K562 (cell line): ENCODE measurements around the gene SLC1A7.

Experiments used
- BRCA1 ChIP-seq, 2 experiments: fragments of 450-650 bp in 1 of 2; sonication (generic) in 1 of 2; formaldehyde crosslinking in 1 of 2; IDR thresholded peaks; 2 replicates each; pipeline versions ENCODE4 v1.5.0 to v1.6.1; 2017 to 2020; ENCODE audit warnings: mild to moderate bottlenecking in 1 of 2, missing genetic modification reagents in 1 of 2
- EZH2 ChIP-seq: IDR thresholded peaks from 2 replicates; pipeline ENCODE4 v1.6.1; 2012; ENCODE audit warnings: low read depth, mild to moderate bottlenecking, inconsistent platforms, low read length, borderline replicate concordance
- HDGF ChIP-seq: fragments of 450-650 bp; IDR thresholded peaks from 2 replicates; pipeline ENCODE4 v1.6.1; 2016
- POLR2A ChIP-seq: fragments of 450-650 bp; conservative IDR thresholded peaks from 2 replicates; pipeline ENCODE4 v1.6.1; 2016
- POLR2AphosphoS5 ChIP-seq: IDR thresholded peaks from 2 replicates; pipeline ENCODE4 v1.6.1; 2011; ENCODE audit warnings: mild to moderate bottlenecking, low read depth, low read length, moderate library complexity; ENCODE audit not compliant: control insufficient read depth, insufficient read depth
- SRSF1 ChIP-seq: fragments of 200-400 bp; formaldehyde crosslinking; IDR thresholded peaks from 2 replicates; pipeline ENCODE4 v1.6.1; 2017; ENCODE audit warnings: mild to moderate bottlenecking, low read depth, low read length, moderate library complexity
- TCFL5 ChIP-seq: fragments of 250-450 bp; sonication (Bioruptor Pico); conservative IDR thresholded peaks from 2 replicates; pipeline ENCODE4 v1.6.1; 2021; ENCODE audit warnings: mild to moderate bottlenecking, moderate library complexity, matching md5 sums
- ZBTB17 ChIP-seq: fragments of 450-650 bp; formaldehyde crosslinking; IDR thresholded peaks from 2 replicates; pipeline ENCODE4 v1.4.0; 2020; ENCODE audit warnings: mild to moderate bottlenecking
- TF ChIP-seq, protein P1 (sequence below), 3 experiments: IDR thresholded peaks in 2 of 3; conservative IDR thresholded peaks in 1 of 3; 2 replicates each; pipeline ENCODE4 v1.5.1; 2011 to 2012; ENCODE audit warnings: low read length in 3 of 3, mild to moderate bottlenecking in 3 of 3, control low read depth in 2 of 3, improper control_type of control experiment in 1 of 3, inconsistent platforms in 1 of 3, low read depth in 1 of 3, mixed read lengths in 1 of 3, moderate library complexity in 1 of 3; ENCODE audit not compliant: insufficient read depth in 2 of 3
- TF ChIP-seq, protein P2 (sequence below): fragments of 150-350 bp; IDR thresholded peaks from 2 replicates; pipeline ENCODE4 v1.6.1; 2014; ENCODE audit warnings: low read depth, mild to moderate bottlenecking, low read length, borderline replicate concordance

DNA sequence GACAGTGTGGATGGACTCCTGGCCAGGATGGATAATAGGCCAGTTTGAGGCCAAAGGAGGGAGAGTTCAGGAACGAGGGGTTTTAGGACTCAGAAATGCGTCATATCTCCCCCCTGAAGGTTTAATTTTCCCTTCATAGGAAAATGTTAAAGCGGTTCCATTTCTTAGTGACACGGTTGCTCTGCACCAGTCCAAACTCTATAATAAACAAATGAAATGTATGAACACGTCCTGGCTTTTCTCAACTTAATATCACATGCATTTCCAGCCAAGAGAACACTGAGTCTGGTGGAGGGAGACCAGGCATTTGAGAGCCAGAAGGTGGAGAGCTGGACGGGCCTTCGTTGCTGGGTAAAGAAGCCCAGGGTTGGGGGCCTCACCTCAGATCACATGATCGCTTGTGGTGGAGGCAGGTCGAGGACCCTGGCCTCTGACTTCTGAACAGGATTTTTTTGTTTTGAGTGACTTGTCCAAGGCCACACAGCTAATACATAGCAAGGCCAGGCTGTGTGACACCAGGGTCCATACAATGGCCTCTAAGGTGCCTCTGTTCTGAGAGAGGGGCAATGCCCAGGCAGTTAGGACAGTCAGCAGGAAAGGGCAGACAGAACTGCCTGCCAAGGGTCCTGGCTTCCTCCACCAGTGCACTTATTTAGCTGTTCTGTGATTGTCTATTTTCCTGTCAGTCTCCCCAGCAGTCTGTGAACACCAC lies 11.4 kb downstream of the SLC1A7 start:
- TF ChIP-seq POLR2A (no peak), BRCA1 (IDR thresholded peaks at IDR 0.05) (no peak), BRCA1 (CRISPR knock-in tag; IDR thresholded peaks at IDR 0.05) (no peak), EZH2 (no peak), POLR2AphosphoS5 (no peak), TCFL5 (no peak), SRSF1 (no peak), ZBTB17 (no peak), HDGF (no peak)
- TF ChIP-seq, protein P1, sequence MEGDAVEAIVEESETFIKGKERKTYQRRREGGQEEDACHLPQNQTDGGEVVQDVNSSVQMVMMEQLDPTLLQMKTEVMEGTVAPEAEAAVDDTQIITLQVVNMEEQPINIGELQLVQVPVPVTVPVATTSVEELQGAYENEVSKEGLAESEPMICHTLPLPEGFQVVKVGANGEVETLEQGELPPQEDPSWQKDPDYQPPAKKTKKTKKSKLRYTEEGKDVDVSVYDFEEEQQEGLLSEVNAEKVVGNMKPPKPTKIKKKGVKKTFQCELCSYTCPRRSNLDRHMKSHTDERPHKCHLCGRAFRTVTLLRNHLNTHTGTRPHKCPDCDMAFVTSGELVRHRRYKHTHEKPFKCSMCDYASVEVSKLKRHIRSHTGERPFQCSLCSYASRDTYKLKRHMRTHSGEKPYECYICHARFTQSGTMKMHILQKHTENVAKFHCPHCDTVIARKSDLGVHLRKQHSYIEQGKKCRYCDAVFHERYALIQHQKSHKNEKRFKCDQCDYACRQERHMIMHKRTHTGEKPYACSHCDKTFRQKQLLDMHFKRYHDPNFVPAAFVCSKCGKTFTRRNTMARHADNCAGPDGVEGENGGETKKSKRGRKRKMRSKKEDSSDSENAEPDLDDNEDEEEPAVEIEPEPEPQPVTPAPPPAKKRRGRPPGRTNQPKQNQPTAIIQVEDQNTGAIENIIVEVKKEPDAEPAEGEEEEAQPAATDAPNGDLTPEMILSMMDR (IDR thresholded peaks at IDR 0.05 in 2 of 3, conservative IDR thresholded peaks at IDR 0.05 in 1 of 3; ENCODE audit: insufficient read depth in 2 of 3, low read depth in 1 of 3, low read length in 3 of 3), result no peak
- TF ChIP-seq, protein P2, sequence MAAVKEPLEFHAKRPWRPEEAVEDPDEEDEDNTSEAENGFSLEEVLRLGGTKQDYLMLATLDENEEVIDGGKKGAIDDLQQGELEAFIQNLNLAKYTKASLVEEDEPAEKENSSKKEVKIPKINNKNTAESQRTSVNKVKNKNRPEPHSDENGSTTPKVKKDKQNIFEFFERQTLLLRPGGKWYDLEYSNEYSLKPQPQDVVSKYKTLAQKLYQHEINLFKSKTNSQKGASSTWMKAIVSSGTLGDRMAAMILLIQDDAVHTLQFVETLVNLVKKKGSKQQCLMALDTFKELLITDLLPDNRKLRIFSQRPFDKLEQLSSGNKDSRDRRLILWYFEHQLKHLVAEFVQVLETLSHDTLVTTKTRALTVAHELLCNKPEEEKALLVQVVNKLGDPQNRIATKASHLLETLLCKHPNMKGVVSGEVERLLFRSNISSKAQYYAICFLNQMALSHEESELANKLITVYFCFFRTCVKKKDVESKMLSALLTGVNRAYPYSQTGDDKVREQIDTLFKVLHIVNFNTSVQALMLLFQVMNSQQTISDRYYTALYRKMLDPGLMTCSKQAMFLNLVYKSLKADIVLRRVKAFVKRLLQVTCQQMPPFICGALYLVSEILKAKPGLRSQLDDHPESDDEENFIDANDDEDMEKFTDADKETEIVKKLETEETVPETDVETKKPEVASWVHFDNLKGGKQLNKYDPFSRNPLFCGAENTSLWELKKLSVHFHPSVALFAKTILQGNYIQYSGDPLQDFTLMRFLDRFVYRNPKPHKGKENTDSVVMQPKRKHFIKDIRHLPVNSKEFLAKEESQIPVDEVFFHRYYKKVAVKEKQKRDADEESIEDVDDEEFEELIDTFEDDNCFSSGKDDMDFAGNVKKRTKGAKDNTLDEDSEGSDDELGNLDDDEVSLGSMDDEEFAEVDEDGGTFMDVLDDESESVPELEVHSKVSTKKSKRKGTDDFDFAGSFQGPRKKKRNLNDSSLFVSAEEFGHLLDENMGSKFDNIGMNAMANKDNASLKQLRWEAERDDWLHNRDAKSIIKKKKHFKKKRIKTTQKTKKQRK, result no peak
